HG03039 (cell line): ENCODE measurements around the gene LGALS7B.

ENCODE experiments used
- ATAC-seq: cut with Tn5 transposase; IDR thresholded peaks from one replicate; pipeline ENCODE4 v1.9.1; 2021; ENCODE audit warnings: mild to moderate bottlenecking, moderate library complexity; ENCODE audit not compliant: unreplicated experiment

LGALS7B gene

DNA sequence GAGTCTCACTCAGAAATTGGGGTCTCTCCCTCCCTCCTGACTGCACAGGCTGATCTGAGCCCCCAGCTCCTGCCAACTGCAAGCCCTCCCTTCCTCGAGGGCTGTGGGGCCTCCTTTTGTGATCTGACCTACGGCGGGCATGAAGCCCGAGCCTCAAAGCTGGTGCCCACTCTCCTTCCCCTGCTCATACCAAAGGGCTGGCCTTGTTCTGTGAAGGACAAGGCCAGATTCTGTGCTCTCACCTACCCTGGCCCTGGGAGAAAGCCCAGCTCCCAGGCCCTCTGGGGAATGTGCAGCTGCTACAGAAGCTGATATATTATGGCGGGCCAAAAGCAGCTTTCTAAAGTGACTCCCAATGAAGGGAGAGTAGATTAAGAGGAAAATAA lies 51.6 kb downstream of the LGALS7B start:
- ATAC-seq, result no peak
